ENCODE data around the gene CTBP1. TPM values are rescaled to one million over a fixed set of nuclear protein-coding genes. Genes with fewer than 3 reads are reported as not detected.

CTBP1 gene
- polyA plus RNA-seq, 1 donor (not counting 4 experiments of a cell fraction or from before 2014, with no cell fraction given), result 46.9 TPM

- H2AFZ ChIP-seq (ENCODE audit: control insufficient read depth, low read length), result no peak overlapping the region
- H3K27me3 ChIP-seq (ENCODE audit: control insufficient read depth, extremely low read depth, insufficient read depth, low read length), result no peaks in the 10 kb centered on the region
- no peaks in the 10 kb centered on the region for H3K36me3 ChIP-seq (ENCODE audit: control insufficient read depth in 2 of 2, extremely low read depth in 1 of 2, insufficient read depth in 2 of 2, low read length in 2 of 2)
- no peak overlapping the region for H3K4me3 ChIP-seq (ENCODE audit: control insufficient read depth in 2 of 3, extremely low read depth in 1 of 3, insufficient read depth in 2 of 3, low read depth in 1 of 3, low read length in 3 of 3)
- FAIRE-seq (no peak), DNase-seq (ENCODE audit: low read depth, low spot score) (no peak)
- H3K4me1 ChIP-seq (ENCODE audit: control insufficient read depth, extremely low read depth, insufficient read depth, low read length), result no peaks in the 10 kb centered on the region
- H3K9me3 ChIP-seq (ENCODE audit: control insufficient read depth, low read depth, low read length), result no peaks in the 10 kb centered on the region
- no peaks in the 10 kb centered on the region for H3K9me1 ChIP-seq (ENCODE audit: control insufficient read depth, extremely low read depth, insufficient read depth, low read length)
- TF ChIP-seq EZH2 (IDR thresholded peaks at IDR 0.05; ENCODE audit: low read length) (no peak), CTCF (optimal IDR thresholded peaks at IDR 0.05 in 1 of 3, IDR thresholded peaks at IDR 0.05 in 1 of 3, conservative IDR thresholded peaks at IDR 0.05 in 1 of 3; ENCODE audit: extremely low read depth in 1 of 3, insufficient read depth in 2 of 3, low read length in 3 of 3) (no peak)
- no peaks in the 10 kb centered on the region for H3K79me2 ChIP-seq (ENCODE audit: control insufficient read depth, insufficient read depth, low read length)
- dilution Hi-C loops (cut with MboI; ENCODE audit: extremely low pct_ligation_motif_present, low sequenced_read_pairs), result no loop called here
- no peak overlapping the region for H3K9ac ChIP-seq (ENCODE audit: control insufficient read depth, extremely low read depth, insufficient read depth, low read length)
- no peak overlapping the region for H3K4me2 ChIP-seq (ENCODE audit: control insufficient read depth, extremely low read depth, insufficient read depth, low read depth, low read length)
- H3K27ac ChIP-seq (ENCODE audit: control insufficient read depth, insufficient read depth, low read length), result no peak overlapping the region
- H4K20me1 ChIP-seq (ENCODE audit: control insufficient read depth, extremely low read depth, insufficient read depth, low read length), result no peaks in the 10 kb centered on the region
Measured at GRCh38 chr4:1266881-1267763, 18.2 kb upstream of the CTBP1 start.

DNA sequence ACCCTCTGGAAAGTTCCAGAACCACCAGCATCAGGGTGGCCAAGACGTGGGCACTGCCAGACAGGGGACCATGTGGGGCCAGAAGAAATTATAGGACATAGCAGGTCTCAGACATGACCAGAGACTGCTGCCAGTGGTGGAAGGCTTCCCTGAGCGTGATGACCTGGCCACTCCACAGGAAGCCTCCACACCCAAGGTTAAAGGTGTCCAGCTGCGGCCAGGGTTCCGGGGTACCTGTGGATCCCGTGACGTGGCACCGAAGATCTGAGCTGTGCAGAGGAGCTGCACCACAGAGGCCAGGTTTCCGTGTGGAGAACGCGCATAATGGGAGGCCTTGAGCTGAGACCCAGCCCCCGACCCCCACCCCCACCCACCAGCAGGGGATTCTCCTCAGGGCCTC, 16.4 kb upstream of the CTBP1 start:
- dilution Hi-C loops (cut with MboI; ENCODE audit: extremely low pct_ligation_motif_present, low sequenced_read_pairs), result no loop called here
- TF ChIP-seq EZH2 (IDR thresholded peaks at IDR 0.05; ENCODE audit: low read length) (no peak), CTCF (optimal IDR thresholded peaks at IDR 0.05 in 1 of 3, IDR thresholded peaks at IDR 0.05 in 1 of 3, conservative IDR thresholded peaks at IDR 0.05 in 1 of 3; ENCODE audit: extremely low read depth in 1 of 3, insufficient read depth in 2 of 3, low read length in 3 of 3) (no peak)
- no peak overlapping the region for H3K4me2 ChIP-seq (ENCODE audit: control insufficient read depth, extremely low read depth, insufficient read depth, low read depth, low read length)
- no peaks in the 10 kb centered on the region for H3K27me3 ChIP-seq (ENCODE audit: control insufficient read depth, extremely low read depth, insufficient read depth, low read length)
- no peak for FAIRE-seq
- H2AFZ ChIP-seq (ENCODE audit: control insufficient read depth, low read length), result no peak overlapping the region
- no peaks in the 10 kb centered on the region for H3K79me2 ChIP-seq (ENCODE audit: control insufficient read depth, insufficient read depth, low read length)
- no peaks in the 10 kb centered on the region for H3K36me3 ChIP-seq (ENCODE audit: control insufficient read depth in 2 of 2, extremely low read depth in 1 of 2, insufficient read depth in 2 of 2, low read length in 2 of 2)
- no peak overlapping the region for H3K9ac ChIP-seq (ENCODE audit: control insufficient read depth, extremely low read depth, insufficient read depth, low read length)
- no peak overlapping the region for H3K4me3 ChIP-seq (ENCODE audit: control insufficient read depth in 2 of 3, extremely low read depth in 1 of 3, insufficient read depth in 2 of 3, low read depth in 1 of 3, low read length in 3 of 3)
- DNase-seq (ENCODE audit: low read depth, low spot score), result no peak
- H3K4me1 ChIP-seq (ENCODE audit: control insufficient read depth, extremely low read depth, insufficient read depth, low read length), result no peaks in the 10 kb centered on the region
- H3K9me3 ChIP-seq (ENCODE audit: control insufficient read depth, low read depth, low read length), result no peaks in the 10 kb centered on the region
- no peaks in the 10 kb centered on the region for H3K9me1 ChIP-seq (ENCODE audit: control insufficient read depth, extremely low read depth, insufficient read depth, low read length)
- no peak overlapping the region for H3K27ac ChIP-seq (ENCODE audit: control insufficient read depth, insufficient read depth, low read length)
- H4K20me1 ChIP-seq (ENCODE audit: control insufficient read depth, extremely low read depth, insufficient read depth, low read length), result no peaks in the 10 kb centered on the region

All from keratinocyte (primary cell).